Measurements from ENCODE around the gene NUP153. TPM values are rescaled to one million over a fixed set of nuclear protein-coding genes. Genes with fewer than 3 reads are reported as not detected.
A peak's percentile ranks its signal among the peaks of the same experiment; 100 is the strongest.

NUP153 gene
- total RNA-seq, 1 donor from 2014 or later, result 32.6 TPM

DNA sequence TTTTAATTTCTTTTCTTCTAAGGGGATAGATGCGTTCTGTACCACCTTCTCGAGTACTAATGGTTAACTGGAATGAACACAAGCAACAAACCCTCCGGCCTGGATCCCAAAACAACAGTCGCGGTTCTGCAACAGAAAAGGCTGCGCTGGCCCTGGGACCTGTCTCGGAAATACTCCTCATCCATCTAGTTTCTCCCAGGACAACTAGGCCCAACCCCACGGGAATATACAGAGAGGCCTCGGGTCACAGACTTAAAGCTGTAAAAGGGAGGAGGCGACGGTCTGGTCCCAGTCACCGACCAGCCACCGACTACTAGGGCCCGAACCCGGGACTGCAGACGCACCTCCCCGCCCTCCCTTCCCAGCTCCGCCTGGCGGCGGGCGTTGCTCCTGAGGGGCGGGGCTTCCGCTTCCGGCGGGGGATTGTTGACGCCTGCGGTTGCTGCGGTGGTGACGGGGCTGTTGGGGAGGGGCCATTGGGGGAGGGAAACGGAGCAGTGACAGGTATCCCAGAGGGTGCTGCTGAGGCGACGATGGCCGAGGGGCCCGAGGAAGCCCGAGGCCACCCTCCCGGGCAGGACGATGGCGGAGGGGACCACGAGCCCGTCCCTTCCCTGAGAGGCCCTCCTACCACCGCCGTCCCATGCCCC, 106.7 kb downstream of the NUP153 start, which contains the start of gene FAM8A1:
Gene FAM8A1, plus strand, starts transcription at position 426 of the 650 bp plus-strand sequence. Its CDS starts 108 bp downstream, at position 534.
- TF ChIP-seq, protein P1, sequence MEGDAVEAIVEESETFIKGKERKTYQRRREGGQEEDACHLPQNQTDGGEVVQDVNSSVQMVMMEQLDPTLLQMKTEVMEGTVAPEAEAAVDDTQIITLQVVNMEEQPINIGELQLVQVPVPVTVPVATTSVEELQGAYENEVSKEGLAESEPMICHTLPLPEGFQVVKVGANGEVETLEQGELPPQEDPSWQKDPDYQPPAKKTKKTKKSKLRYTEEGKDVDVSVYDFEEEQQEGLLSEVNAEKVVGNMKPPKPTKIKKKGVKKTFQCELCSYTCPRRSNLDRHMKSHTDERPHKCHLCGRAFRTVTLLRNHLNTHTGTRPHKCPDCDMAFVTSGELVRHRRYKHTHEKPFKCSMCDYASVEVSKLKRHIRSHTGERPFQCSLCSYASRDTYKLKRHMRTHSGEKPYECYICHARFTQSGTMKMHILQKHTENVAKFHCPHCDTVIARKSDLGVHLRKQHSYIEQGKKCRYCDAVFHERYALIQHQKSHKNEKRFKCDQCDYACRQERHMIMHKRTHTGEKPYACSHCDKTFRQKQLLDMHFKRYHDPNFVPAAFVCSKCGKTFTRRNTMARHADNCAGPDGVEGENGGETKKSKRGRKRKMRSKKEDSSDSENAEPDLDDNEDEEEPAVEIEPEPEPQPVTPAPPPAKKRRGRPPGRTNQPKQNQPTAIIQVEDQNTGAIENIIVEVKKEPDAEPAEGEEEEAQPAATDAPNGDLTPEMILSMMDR (IDR thresholded peaks at IDR 0.05; ENCODE audit: insufficient read depth, low read length, poor library complexity, severe bottlenecking), result peak; percentile 62
- Histone ChIP-seq H3K4me3 (ENCODE audit: low read depth, low read length) (peak within 1 kb of the TSS; percentile 84), H3K36me3 (ENCODE audit: control insufficient read depth, insufficient read depth, low read length) (no peaks in the 10 kb centered on the region), H3K27me3 (ENCODE audit: control insufficient read depth, insufficient read depth, low read length) (no peaks in the 10 kb centered on the region)
- peak; percentile 54 for DNase-seq (ENCODE audit: low read depth)

DNA sequence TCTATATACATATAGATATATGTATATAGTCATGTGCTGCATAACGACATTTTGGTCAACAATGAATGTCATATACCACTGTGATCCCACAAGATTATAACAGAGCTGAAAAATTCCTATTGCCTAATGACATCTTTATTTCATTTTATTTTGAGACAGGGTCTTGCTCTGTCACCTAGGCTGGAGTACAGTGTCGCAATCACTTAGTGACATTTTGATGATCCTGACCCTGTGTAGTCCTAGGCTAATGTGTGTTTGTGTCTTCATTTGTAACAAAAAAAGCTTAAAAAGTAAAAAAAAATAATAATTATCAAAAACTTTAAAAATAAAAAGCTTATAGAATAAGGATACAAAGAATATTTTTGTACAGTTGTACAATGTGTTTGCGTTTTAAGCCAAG, 110.6 kb downstream of the NUP153 start:
- H3K4me3 ChIP-seq (ENCODE audit: low read depth, low read length), result no peak overlapping the region
- DNase-seq (ENCODE audit: low read depth), result no peak
- no peaks in the 10 kb centered on the region for H3K36me3 ChIP-seq (ENCODE audit: control insufficient read depth, insufficient read depth, low read length)
- TF ChIP-seq, protein P1 (IDR thresholded peaks at IDR 0.05; ENCODE audit: insufficient read depth, low read length, poor library complexity, severe bottlenecking), result no peak
- no peaks in the 10 kb centered on the region for H3K27me3 ChIP-seq (ENCODE audit: control insufficient read depth, insufficient read depth, low read length)

DNA sequence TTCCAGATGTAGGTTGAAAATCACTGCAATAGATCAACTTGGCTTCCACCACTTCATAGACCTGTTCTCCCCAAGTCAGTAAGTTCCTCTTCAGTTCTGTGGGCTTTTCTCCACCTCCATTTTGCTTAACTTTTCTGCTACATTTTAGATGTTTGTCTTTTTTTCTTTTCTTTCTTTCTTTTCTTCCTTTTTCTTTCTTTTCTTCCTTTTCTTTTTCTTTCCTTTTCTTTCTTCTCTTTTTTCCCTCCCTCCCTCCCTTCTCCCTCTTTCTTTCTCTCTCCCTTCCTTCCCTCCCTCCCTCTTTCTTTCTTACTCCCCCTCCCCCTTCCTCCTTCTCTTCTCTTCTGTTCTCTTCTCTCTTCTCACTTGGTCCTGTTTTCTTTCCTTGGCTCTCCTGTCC, 113.5 kb downstream of the NUP153 start:
- H3K4me3 ChIP-seq (ENCODE audit: low read depth, low read length), result no peak overlapping the region
- H3K36me3 ChIP-seq (ENCODE audit: control insufficient read depth, insufficient read depth, low read length), result no peaks in the 10 kb centered on the region
- no peaks in the 10 kb centered on the region for H3K27me3 ChIP-seq (ENCODE audit: control insufficient read depth, insufficient read depth, low read length)
- no peak for DNase-seq (ENCODE audit: low read depth)
- TF ChIP-seq, protein P1 (IDR thresholded peaks at IDR 0.05; ENCODE audit: insufficient read depth, low read length, poor library complexity, severe bottlenecking), result no peak

DNA sequence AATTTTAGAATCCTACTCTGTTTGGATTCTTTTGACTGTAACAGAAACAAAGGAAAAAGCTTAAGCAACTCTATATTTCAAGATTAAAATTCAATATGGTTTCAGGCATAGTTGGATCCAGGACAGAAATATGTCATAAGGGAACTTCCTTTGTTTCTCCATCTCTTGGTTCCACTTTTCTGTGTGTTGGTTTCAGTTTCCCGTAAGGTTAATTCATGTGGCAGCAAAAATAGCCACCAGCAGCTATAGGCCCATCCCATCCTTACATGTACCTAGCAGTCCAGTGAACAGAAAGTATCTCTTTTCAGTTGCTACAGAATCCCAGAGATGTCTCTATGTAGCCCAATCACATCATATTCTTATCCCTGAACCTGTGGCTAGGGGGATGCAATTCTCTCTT, 115.4 kb downstream of the NUP153 start:
- TF ChIP-seq, protein P1 (IDR thresholded peaks at IDR 0.05; ENCODE audit: insufficient read depth, low read length, poor library complexity, severe bottlenecking), result no peak
- no peaks in the 10 kb centered on the region for H3K36me3 ChIP-seq (ENCODE audit: control insufficient read depth, insufficient read depth, low read length)
- H3K4me3 ChIP-seq (ENCODE audit: low read depth, low read length), result no peak overlapping the region
- H3K27me3 ChIP-seq (ENCODE audit: control insufficient read depth, insufficient read depth, low read length), result no peaks in the 10 kb centered on the region
- no peak for DNase-seq (ENCODE audit: low read depth)

DNA sequence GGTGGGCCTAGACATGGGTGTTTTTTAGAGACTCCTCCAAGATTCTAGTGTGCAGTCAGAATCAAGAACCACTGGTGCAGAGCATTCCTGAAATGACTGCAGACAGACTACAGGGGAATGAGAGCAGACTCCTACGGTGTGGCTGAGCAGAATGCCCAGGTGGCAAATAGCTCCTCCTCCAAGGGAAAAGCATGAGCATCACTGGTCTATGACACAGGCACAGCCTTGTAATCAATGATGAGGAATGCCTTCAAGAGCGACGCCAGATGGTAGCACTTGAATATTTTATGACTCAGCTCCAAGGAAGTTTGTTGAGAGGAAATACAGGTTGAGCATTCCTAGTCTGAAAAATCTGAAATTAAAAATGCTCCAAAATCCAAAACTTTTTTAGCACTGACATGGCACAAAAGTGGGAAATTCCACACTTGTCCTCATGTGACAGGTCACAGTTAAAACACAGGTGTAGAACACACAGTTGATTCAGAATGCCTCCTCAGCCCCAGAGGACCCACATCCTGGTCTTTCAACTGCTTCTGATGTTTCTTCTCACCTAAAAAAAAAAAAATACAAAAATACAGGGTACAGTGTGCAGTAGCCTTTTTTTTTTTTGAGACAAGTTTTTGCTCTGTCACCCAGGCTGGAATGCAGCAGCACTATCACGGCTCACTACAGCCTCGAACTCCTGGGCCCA, 117.2 kb downstream of the NUP153 start:
- Histone ChIP-seq H3K36me3 (ENCODE audit: control insufficient read depth, insufficient read depth, low read length) (no peaks in the 10 kb centered on the region), H3K27me3 (ENCODE audit: control insufficient read depth, insufficient read depth, low read length) (no peaks in the 10 kb centered on the region), H3K4me3 (ENCODE audit: low read depth, low read length) (no peak overlapping the region)
- DNase-seq (ENCODE audit: low read depth), result peak; percentile 93
- TF ChIP-seq, protein P1 (IDR thresholded peaks at IDR 0.05; ENCODE audit: insufficient read depth, low read length, poor library complexity, severe bottlenecking), result peak; percentile 28
